RWPE2 (cell line): ENCODE measurements around the gene KRT12.

Experiments
- ATAC-seq: fragments of 200-7000 bp; cut with Tn5 transposase; 3 replicates; pipeline ENCODE4 v1.9.1; 2021; ENCODE audit warnings: low read depth
- DNase-seq: peaks from one replicate; pipeline ENCODE4 v3.0.0-alpha.2; 2020; ENCODE audit warnings: low spot score
- H3K27ac ChIP-seq: fragments of 450-650 bp; 2 replicates; pipeline ENCODE4 v1.5.1; 2017; ENCODE audit warnings: mild to moderate bottlenecking; ENCODE audit not compliant: poor library complexity, severe bottlenecking
- H3K27me3 ChIP-seq: fragments of 250-450 bp; sonication (Bioruptor Pico); 2 replicates; pipeline ENCODE4 v1.5.1; 2021; ENCODE audit warnings: mild to moderate bottlenecking, moderate library complexity; ENCODE audit not compliant: insufficient read depth, poor library complexity, severe bottlenecking
- H3K36me3 ChIP-seq: fragments of 250-450 bp; sonication (Bioruptor Pico); 2 replicates; pipeline ENCODE4 v1.5.1; 2020; ENCODE audit warnings: low read depth, mild to moderate bottlenecking, moderate library complexity
- H3K4me1 ChIP-seq: fragments of 250-450 bp; sonication (Bioruptor Pico); 2 replicates; pipeline ENCODE4 v1.5.1; 2021; ENCODE audit warnings: mild to moderate bottlenecking, moderate library complexity; ENCODE audit not compliant: insufficient read depth, poor library complexity, severe bottlenecking
- H3K4me3 ChIP-seq: fragments of 250-450 bp; sonication (Bioruptor Pico); 2 replicates; pipeline ENCODE4 v1.5.1; 2021; ENCODE audit warnings: mild to moderate bottlenecking, moderate library complexity; ENCODE audit not compliant: severe bottlenecking
- H3K9me3 ChIP-seq: fragments of 250-450 bp; sonication (Bioruptor Pico); 2 replicates; pipeline ENCODE4 v1.5.1; 2021; ENCODE audit warnings: mild to moderate bottlenecking, moderate library complexity; ENCODE audit not compliant: severe bottlenecking
- TF ChIP-seq, protein P1 (sequence below): fragments of 450-650 bp; IDR thresholded peaks from one replicate; pipeline ENCODE4 v1.5.1; 2017; ENCODE audit warnings: mild to moderate bottlenecking, moderate library complexity; ENCODE audit not compliant: poor library complexity, severe bottlenecking

KRT12 gene

DNA sequence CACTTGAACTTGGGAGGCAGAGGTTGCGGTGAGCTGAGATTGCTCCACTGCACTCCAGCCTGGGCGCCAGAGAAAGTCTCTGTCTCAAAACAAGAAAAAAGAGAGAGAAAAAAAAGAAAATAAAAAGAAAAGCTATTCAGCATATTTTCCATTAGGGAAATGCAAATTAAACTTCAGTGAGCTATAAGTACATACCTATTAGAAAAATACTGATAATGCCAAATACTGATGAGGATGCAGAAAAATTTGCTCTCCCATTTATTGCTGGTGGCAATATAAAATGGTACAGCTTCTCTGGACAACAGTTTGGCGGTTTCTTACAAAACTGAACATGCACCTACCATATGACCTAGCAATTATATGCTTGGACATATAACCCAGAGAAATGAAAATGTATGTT lies 54.4 kb downstream of the KRT12 start:
- H3K27me3 ChIP-seq = no peaks in the 10 kb centered on the region

More for the DNA sequence above, 54.4 kb downstream of the KRT12 start:
- DNase-seq (no peak), ATAC-seq (no peak)
- Histone ChIP-seq H3K9me3 (no peaks in the 10 kb centered on the region), H3K36me3 (peaks cover 11% of the 10 kb centered on the region), H3K27ac (no peak overlapping the region), H3K4me3 (no peak overlapping the region), H3K4me1 (peaks cover 27% of the 10 kb centered on the region)
- TF ChIP-seq, protein P1, sequence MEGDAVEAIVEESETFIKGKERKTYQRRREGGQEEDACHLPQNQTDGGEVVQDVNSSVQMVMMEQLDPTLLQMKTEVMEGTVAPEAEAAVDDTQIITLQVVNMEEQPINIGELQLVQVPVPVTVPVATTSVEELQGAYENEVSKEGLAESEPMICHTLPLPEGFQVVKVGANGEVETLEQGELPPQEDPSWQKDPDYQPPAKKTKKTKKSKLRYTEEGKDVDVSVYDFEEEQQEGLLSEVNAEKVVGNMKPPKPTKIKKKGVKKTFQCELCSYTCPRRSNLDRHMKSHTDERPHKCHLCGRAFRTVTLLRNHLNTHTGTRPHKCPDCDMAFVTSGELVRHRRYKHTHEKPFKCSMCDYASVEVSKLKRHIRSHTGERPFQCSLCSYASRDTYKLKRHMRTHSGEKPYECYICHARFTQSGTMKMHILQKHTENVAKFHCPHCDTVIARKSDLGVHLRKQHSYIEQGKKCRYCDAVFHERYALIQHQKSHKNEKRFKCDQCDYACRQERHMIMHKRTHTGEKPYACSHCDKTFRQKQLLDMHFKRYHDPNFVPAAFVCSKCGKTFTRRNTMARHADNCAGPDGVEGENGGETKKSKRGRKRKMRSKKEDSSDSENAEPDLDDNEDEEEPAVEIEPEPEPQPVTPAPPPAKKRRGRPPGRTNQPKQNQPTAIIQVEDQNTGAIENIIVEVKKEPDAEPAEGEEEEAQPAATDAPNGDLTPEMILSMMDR = no peak
